KMS-11 (cell line): ENCODE measurements around the gene HOXC9.

Experiments
- H2AFZ ChIP-seq: fragments of 200-600 bp; sonication (generic); 2 replicates; pipeline ENCODE4 v1.6.1; 2016; ENCODE audit warnings: antibody characterized with exemption, mixed run types, low read depth
- H3K27ac ChIP-seq: fragments of 200-600 bp; sonication (generic); 2 replicates; pipeline ENCODE4 v1.6.1; 2016; ENCODE audit warnings: mild to moderate bottlenecking, mixed run types
- H3K27me3 ChIP-seq: fragments of 200-600 bp; sonication (generic); 2 replicates; pipeline ENCODE4 v1.6.1; 2017; ENCODE audit warnings: mild to moderate bottlenecking, low read depth, mixed run types, moderate library complexity; ENCODE audit not compliant: insufficient read depth
- H3K36me3 ChIP-seq: fragments of 200-600 bp; sonication (generic); 2 replicates; pipeline ENCODE4 v1.6.1; 2017; ENCODE audit warnings: mild to moderate bottlenecking, mixed run types; ENCODE audit not compliant: insufficient read depth
- H3K4me1 ChIP-seq: fragments of 200-600 bp; sonication (generic); 2 replicates; pipeline ENCODE4 v1.6.1; 2016; ENCODE audit warnings: mild to moderate bottlenecking, low read depth, mixed run types; ENCODE audit not compliant: poor library complexity, severe bottlenecking
- H3K4me2 ChIP-seq: fragments of 200-600 bp; sonication (generic); 2 replicates; pipeline ENCODE4 v1.7.0; 2016; ENCODE audit warnings: mild to moderate bottlenecking, mixed run types
- H3K4me3 ChIP-seq: fragments of 200-600 bp; sonication (generic); IDR thresholded peaks from 2 replicates; pipeline ENCODE4 v1.6.1; 2017; ENCODE audit warnings: low read depth, low read length, mixed read lengths; ENCODE audit not compliant: insufficient read depth
- H3K79me2 ChIP-seq: fragments of 200-600 bp; sonication (generic); 2 replicates; pipeline ENCODE4 v1.6.1; 2016; ENCODE audit warnings: low read depth, mixed run types; ENCODE audit not compliant: insufficient read depth
- H3K9ac ChIP-seq: fragments of 200-600 bp; sonication (generic); 2 replicates; pipeline ENCODE4 v1.6.1; 2016; ENCODE audit warnings: mild to moderate bottlenecking, mixed run types
- H4K20me1 ChIP-seq: fragments of 200-600 bp; sonication (generic); 2 replicates; pipeline ENCODE4 v1.6.1; 2016; ENCODE audit warnings: mild to moderate bottlenecking, mixed run types; ENCODE audit not compliant: insufficient read depth
- TF ChIP-seq, protein P1 (sequence below): fragments of 200-600 bp; sonication (generic); conservative IDR thresholded peaks from 2 replicates; pipeline ENCODE4 v1.6.1; 2017; ENCODE audit warnings: low read depth, mild to moderate bottlenecking, antibody characterized with exemption, low read length, moderate library complexity, mixed read lengths

The HOXC9 gene

DNA sequence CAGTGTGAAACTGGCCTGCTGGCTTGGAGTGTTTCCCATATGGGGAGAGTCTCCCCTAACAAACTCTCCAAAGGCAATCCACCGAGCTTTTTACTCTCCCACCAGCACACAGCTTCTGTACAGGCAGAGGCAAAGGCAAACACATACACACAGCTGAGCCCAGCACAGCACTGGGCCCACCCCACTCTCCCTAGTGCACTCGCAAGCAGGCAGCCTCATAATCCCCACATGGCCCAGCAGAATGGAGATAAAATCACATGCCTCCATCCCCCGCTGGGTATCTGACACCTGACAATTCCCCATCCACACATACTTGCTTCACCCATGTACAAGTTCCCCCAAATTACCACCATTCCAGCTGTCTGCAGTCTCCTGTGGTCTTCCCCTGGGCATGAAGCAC, 41.8 kb upstream of the HOXC9 start:
- no peaks in the 10 kb centered on the region for H4K20me1 ChIP-seq
- no peak overlapping the region for H3K4me2 ChIP-seq
- H3K4me1 ChIP-seq = no peaks in the 10 kb centered on the region
- no peak overlapping the region for H3K27ac ChIP-seq
- no peak overlapping the region for H3K9ac ChIP-seq
- H2AFZ ChIP-seq = no peak overlapping the region
- TF ChIP-seq, protein P1, sequence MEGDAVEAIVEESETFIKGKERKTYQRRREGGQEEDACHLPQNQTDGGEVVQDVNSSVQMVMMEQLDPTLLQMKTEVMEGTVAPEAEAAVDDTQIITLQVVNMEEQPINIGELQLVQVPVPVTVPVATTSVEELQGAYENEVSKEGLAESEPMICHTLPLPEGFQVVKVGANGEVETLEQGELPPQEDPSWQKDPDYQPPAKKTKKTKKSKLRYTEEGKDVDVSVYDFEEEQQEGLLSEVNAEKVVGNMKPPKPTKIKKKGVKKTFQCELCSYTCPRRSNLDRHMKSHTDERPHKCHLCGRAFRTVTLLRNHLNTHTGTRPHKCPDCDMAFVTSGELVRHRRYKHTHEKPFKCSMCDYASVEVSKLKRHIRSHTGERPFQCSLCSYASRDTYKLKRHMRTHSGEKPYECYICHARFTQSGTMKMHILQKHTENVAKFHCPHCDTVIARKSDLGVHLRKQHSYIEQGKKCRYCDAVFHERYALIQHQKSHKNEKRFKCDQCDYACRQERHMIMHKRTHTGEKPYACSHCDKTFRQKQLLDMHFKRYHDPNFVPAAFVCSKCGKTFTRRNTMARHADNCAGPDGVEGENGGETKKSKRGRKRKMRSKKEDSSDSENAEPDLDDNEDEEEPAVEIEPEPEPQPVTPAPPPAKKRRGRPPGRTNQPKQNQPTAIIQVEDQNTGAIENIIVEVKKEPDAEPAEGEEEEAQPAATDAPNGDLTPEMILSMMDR = no peak
- peaks cover 98% of the 10 kb centered on the region for H3K27me3 ChIP-seq
- H3K4me3 ChIP-seq = no peak overlapping the region
- no peaks in the 10 kb centered on the region for H3K79me2 ChIP-seq
- no peaks in the 10 kb centered on the region for H3K36me3 ChIP-seq

DNA sequence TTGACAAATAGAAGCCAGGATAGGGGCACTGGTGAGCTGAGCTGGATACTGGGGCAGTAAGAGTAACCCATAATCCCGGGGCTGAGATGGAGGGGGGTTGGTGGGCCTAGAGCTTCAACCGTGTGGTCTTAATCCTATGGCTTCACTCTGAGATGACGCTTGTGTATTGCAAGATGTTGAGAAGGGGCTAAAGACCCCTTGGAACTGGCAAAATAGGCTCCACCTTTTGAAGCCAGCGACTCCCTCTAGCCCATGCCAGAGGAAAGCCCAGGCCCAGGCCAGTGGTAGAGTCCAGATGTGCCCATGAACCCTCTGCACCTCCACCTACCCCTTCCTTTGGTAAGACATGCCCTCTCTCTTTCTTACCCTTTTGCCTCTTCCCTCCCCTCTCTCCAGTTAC, 40.6 kb upstream of the HOXC9 start:
- no peak overlapping the region for H2AFZ ChIP-seq
- H3K27me3 ChIP-seq = peaks cover 98% of the 10 kb centered on the region
- H3K9ac ChIP-seq = no peak overlapping the region

DNA sequence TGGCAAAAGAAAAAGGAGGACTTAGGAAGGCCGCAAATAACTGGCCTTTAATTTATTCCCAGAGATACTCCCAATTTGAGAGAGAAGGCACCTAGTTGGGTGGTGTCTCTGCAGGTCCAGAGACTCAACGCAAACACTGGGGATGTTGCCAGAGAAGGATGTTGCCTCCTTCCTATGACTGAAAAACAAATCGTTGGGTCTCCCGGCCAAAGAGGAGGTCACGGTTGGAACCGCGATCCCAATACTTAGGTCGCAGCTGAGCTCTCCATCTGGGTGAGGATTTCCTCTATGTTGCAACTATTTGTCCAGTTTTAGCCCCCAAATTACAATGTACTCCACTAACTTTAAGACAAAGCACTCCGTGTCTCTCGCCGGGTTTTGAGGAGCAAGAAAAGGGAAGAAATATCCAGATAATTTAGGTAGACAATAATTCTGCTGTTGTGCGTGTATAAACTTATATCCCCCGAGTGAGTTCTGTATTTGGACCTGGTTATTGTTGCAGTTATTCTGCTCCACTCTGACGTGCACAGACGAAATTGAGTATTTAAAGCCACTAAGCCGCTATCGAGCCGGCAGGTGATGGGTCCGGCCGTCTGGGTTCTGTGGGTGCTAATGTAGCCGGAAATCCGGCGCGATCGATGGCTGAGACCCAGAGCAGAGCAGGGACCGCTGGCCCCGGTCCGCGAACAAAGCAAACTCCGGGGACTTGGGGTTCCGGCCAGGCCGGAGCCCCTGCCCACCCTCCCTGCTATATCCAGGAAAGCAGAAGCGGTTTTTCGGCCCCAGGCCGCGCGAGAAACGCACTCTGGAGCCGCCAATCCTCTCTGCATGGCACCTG, 39.6 kb upstream of the HOXC9 start:
- Histone ChIP-seq H3K4me1 (no peaks in the 10 kb centered on the region), H2AFZ (no peak overlapping the region), H3K27ac (no peak overlapping the region), H3K36me3 (no peaks in the 10 kb centered on the region), H3K79me2 (no peaks in the 10 kb centered on the region), H3K27me3 (peaks cover 100% of the 10 kb centered on the region), H3K4me2 (no peak overlapping the region), H3K4me3 (no peak overlapping the region), H3K9ac (no peak overlapping the region), H4K20me1 (no peaks in the 10 kb centered on the region)
- TF ChIP-seq, protein P1 = no peak

More for the DNA sequence above, 40.6 kb upstream of the HOXC9 start:
- no peak overlapping the region for H3K27ac ChIP-seq
- TF ChIP-seq, protein P1 = no peak
- no peaks in the 10 kb centered on the region for H4K20me1 ChIP-seq
- H3K79me2 ChIP-seq = no peaks in the 10 kb centered on the region
- no peaks in the 10 kb centered on the region for H3K36me3 ChIP-seq
- H3K4me1 ChIP-seq = no peaks in the 10 kb centered on the region
- no peak overlapping the region for H3K4me2 ChIP-seq
- no peak overlapping the region for H3K4me3 ChIP-seq

DNA sequence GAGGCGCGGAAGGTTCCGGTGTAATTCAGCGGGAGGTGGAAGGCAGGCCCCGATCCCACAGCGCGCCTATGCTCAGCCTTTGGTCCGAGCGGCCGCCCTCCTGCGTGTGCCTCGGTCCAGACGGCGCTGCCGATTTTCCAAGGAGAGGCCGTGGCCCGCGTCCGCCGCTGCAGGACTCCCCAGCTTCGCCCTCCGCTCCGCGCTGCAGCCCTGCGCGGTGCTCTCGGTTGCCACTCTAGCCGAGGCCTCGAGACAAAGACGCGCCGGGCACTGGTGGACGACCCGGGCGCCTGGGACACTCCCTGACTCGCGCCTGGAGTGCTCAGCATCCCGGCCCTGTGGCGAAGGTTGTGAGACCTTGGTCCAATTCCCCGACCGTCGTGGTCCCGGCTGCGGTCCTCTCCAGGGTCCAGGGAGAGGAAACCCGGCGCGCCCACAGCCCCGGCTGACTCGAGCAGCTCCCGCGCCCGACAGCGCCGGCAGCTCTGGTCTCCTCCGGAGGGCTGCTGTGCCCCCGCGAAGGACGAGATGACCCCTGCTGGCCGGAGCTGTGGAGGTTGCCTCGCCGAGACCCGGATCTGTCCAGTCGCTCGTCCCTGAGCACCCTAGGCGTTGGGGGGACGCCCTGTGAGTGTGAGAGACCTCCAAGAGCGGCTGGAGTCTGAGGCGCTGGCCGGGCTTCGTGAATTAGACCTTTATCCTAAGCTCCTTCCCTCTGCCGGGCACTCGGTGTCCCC, 38.8 kb upstream of the HOXC9 start:
- no peaks in the 10 kb centered on the region for H3K36me3 ChIP-seq
- no peak overlapping the region for H3K4me2 ChIP-seq
- no peaks in the 10 kb centered on the region for H4K20me1 ChIP-seq
- H3K27me3 ChIP-seq = peaks cover 100% of the 10 kb centered on the region
- no peaks in the 10 kb centered on the region for H3K79me2 ChIP-seq
- H2AFZ ChIP-seq = no peak overlapping the region
- TF ChIP-seq, protein P1 = no peak
- H3K4me3 ChIP-seq = no peak overlapping the region
- no peaks in the 10 kb centered on the region for H3K4me1 ChIP-seq
- H3K9ac ChIP-seq = no peak overlapping the region
- no peak overlapping the region for H3K27ac ChIP-seq
